Mesothelial cell of epicardium (in vitro differentiated cells): ENCODE data around the gene P2RY6. TPM values are rescaled to one million over a fixed set of nuclear protein-coding genes. Genes with fewer than 3 reads are reported as not detected.

Source experiments
- DNase-seq, 2 experiments: peaks; one replicate each; pipeline ENCODE4 v3.0.0; 2021; ENCODE audit warnings: low spot score in 2 of 2; ENCODE audit not compliant: unreplicated experiment in 2 of 2
- H3K27ac Mint-ChIP-seq: 2 replicates; pipeline ENCODE4 v1.8.0; 2021; ENCODE audit warnings: mixed read lengths
- H3K27me3 Mint-ChIP-seq: 2 replicates; pipeline ENCODE4 v1.8.0; 2021; ENCODE audit warnings: low read depth, mixed read lengths
- H3K36me3 Mint-ChIP-seq: 2 replicates; pipeline ENCODE4 v1.8.0; 2021; ENCODE audit warnings: mixed read lengths
- H3K4me1 Mint-ChIP-seq: 2 replicates; pipeline ENCODE4 v1.8.0; 2021; ENCODE audit warnings: mixed read lengths
- H3K4me3 Mint-ChIP-seq: 2 replicates; pipeline ENCODE4 v1.8.0; 2021; ENCODE audit warnings: mild to moderate bottlenecking, moderate library complexity, mixed read lengths
- H3K9me3 Mint-ChIP-seq: 2 replicates; pipeline ENCODE4 v1.8.0; 2021; ENCODE audit warnings: mixed read lengths
- CTCF ChIP-seq: fragments of 200-600 bp; sonication (generic); IDR thresholded peaks from one replicate; pipeline ENCODE4 v1.5.0; 2021; ENCODE audit warnings: antibody characterized with exemption; ENCODE audit not compliant: unreplicated experiment
- total RNA-seq: library from RNA; stranded (reverse); gene quantifications from 3 replicates; pipeline ENCODE4 v1.2.1, GENCODE V29; 2021

The P2RY6 gene
- total RNA-seq, 1 donor from 2014 or later, result 0.45 TPM

- Mint-ChIP-seq H3K9me3 (no peaks in the 10 kb centered on the region), H3K4me3 (peak overlapping the region; percentile 35), H3K36me3 (peaks cover 12% of the 10 kb centered on the region), H3K4me1 (peaks cover 75% of the 10 kb centered on the region), H3K27ac (peak overlapping the region; percentile 90), H3K27me3 (no peaks in the 10 kb centered on the region)
- TF ChIP-seq CTCF, result no peak
- no peak for DNase-seq
Observed at GRCh38 chr11:73316422-73316821, 44.3 kb downstream of the P2RY6 start.

- H3K9me3 Mint-ChIP-seq, result no peaks in the 10 kb centered on the region
- DNase-seq, result no peak
- peaks cover 75% of the 10 kb centered on the region for H3K4me1 Mint-ChIP-seq
- no peak for TF ChIP-seq CTCF
- H3K36me3 Mint-ChIP-seq, result peaks cover 12% of the 10 kb centered on the region
- no peak overlapping the region for H3K27ac Mint-ChIP-seq
- no peak overlapping the region for H3K4me3 Mint-ChIP-seq
- H3K27me3 Mint-ChIP-seq, result no peaks in the 10 kb centered on the region
Observed at GRCh38 chr11:73317373-73317772, 45.2 kb downstream of the P2RY6 start.

- Mint-ChIP-seq H3K9me3 (no peaks in the 10 kb centered on the region), H3K27ac (no peak overlapping the region), H3K27me3 (no peaks in the 10 kb centered on the region), H3K4me1 (peaks cover 75% of the 10 kb centered on the region), H3K4me3 (no peak overlapping the region), H3K36me3 (peaks cover 12% of the 10 kb centered on the region)
- no peak for DNase-seq
- no peak for TF ChIP-seq CTCF
Observed at GRCh38 chr11:73317803-73318202, 45.7 kb downstream of the P2RY6 start.

- Mint-ChIP-seq H3K27me3 (no peaks in the 10 kb centered on the region), H3K9me3 (no peaks in the 10 kb centered on the region), H3K4me1 (peaks cover 75% of the 10 kb centered on the region), H3K4me3 (no peak overlapping the region), H3K27ac (peak overlapping the region; percentile 61), H3K36me3 (peaks cover 12% of the 10 kb centered on the region)
- DNase-seq, result no peak
- no peak for TF ChIP-seq CTCF
Observed at GRCh38 chr11:73318501-73319011, 46.4 kb downstream of the P2RY6 start.

GRCh38 chr11:73320763-73321603, 48.8 kb downstream of the P2RY6 start:
- no peak for TF ChIP-seq CTCF
- no peak for DNase-seq
- no peak overlapping the region for H3K4me3 Mint-ChIP-seq
- H3K27me3 Mint-ChIP-seq, result no peaks in the 10 kb centered on the region
- H3K27ac Mint-ChIP-seq, result peak overlapping the region; percentile 96
- H3K9me3 Mint-ChIP-seq, result no peaks in the 10 kb centered on the region
- peaks cover 12% of the 10 kb centered on the region for H3K36me3 Mint-ChIP-seq
- H3K4me1 Mint-ChIP-seq, result peaks cover 73% of the 10 kb centered on the region
